K562 treated with DMSO at 1 percent for 48 hours (cell line): ENCODE measurements around the gene KRT6A. TPM values are rescaled to one million over a fixed set of nuclear protein-coding genes. Genes with fewer than 3 reads are reported as not detected.

Experiments used
- total RNA-seq: library from RNA; unstranded; fragments of 300-600 nt; gene quantifications from 2 replicates; pipeline ENCODE4 v1.2.3, GENCODE V29; 2022; ENCODE audit warnings: low replicate concordance; ENCODE audit errors: extremely low read depth

The KRT6A gene
- total RNA-seq, result not detected in 2 replicates

GRCh38 chr12:52493172-52493571 is at the start of gene KRT6A:
TSS of gene KRT6A (minus strand) at chr12:52493257. CDS start at chr12:52493188, 69 bp downstream.

GRCh38 chr12:52519826-52520662 is 27.0 kb upstream of the KRT6A start, which contains the start of gene KRT5:
TSS of gene KRT5 (minus strand) at chr12:52520394. CDS start at chr12:52520296, 98 bp downstream.

GRCh38 chr12:52473768-52474167 is 19.3 kb downstream of the KRT6A start, which contains the start of gene KRT6C:
TSS of gene KRT6C (minus strand) at chr12:52473805. CDS start at chr12:52473737, 68 bp downstream.

GRCh38 chr12:52452101-52452500 is 41.0 kb downstream of the KRT6A start, which contains the start of gene KRT6B:
TSS of gene KRT6B (minus strand) at chr12:52452146. CDS start at chr12:52452078, 68 bp downstream.

Other genes starting within 250 kb of the KRT6A start
- gene KRT86, start 218.6 kb downstream of the KRT6A start, total RNA-seq, result not detected in 2 replicates
- not detected in 2 replicates for gene KRT81, start 201.7 kb downstream of the KRT6A start, total RNA-seq
- gene KRT83, start 171.9 kb downstream of the KRT6A start, total RNA-seq, result not detected in 2 replicates
- gene KRT85, start 125.8 kb downstream of the KRT6A start, total RNA-seq, result not detected in 2 replicates
- gene KRT84, start 107.6 kb downstream of the KRT6A start, total RNA-seq, result not detected in 2 replicates
- not detected in 2 replicates for gene KRT82, start 86.9 kb downstream of the KRT6A start, total RNA-seq
- gene KRT75, start 58.9 kb downstream of the KRT6A start, total RNA-seq, result not detected in 2 replicates
- gene KRT6B, start 41.1 kb downstream of the KRT6A start, total RNA-seq, result not detected in 2 replicates
- gene KRT6C, start 19.5 kb downstream of the KRT6A start, total RNA-seq, result not detected in 2 replicates
- gene KRT5, start 27.1 kb upstream of the KRT6A start, total RNA-seq, result not detected in 2 replicates
- gene KRT71, start 59.9 kb upstream of the KRT6A start, total RNA-seq, result not detected in 2 replicates
- not detected in 2 replicates for gene KRT74, start 80.6 kb upstream of the KRT6A start, total RNA-seq
- gene KRT72, start 108.2 kb upstream of the KRT6A start, total RNA-seq, result not detected in 2 replicates
- not detected in 2 replicates for gene KRT73, start 125.3 kb upstream of the KRT6A start, total RNA-seq
- gene KRT2, start 159.0 kb upstream of the KRT6A start, total RNA-seq, result not detected in 2 replicates
- not detected in 2 replicates for gene KRT1, start 187.2 kb upstream of the KRT6A start, total RNA-seq
- not detected in 2 replicates for gene KRT77, start 210.3 kb upstream of the KRT6A start, total RNA-seq